ENCODE data around the gene KNCN. TPM values are rescaled to one million over a fixed set of nuclear protein-coding genes. Genes with fewer than 3 reads are reported as not detected.
A peak's percentile ranks its signal among the peaks of the same experiment; 100 is the strongest.

The KNCN gene
- total RNA-seq, 2 donors from 2014 or later: not detected

DNA sequence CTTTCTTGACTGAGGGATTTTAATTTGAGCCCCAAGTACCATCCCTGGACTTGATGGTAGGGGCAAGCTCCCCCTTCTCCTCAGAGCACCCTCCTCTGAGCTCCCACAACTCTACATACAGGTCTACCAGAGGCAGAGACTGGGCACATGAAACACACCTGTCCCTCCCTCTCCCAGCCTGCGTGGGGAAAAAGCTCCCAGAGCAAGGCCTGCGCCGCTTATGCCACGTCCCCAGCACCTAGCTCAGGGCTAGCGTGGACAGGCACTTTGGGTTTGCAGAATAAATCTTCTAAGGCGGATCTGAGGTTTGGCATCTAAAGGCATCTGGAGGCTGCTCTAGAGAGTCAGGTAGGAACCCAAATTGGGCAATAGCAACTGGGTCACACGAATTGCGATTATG, 7.5 kb upstream of the KNCN start:
- TF ChIP-seq CTCF (conservative IDR thresholded peaks at IDR 0.05): no peak
- DNase-seq: no peak
- Histone ChIP-seq H3K36me3 (ENCODE audit: control insufficient read depth, insufficient read depth, low read length) (no peaks in the 10 kb centered on the region), H3K4me3 (ENCODE audit: low read length) (no peak overlapping the region), H3K4me1 (ENCODE audit: control insufficient read depth, insufficient read depth, low read length) (no peaks in the 10 kb centered on the region), H3K9me3 (ENCODE audit: control insufficient read depth, low read length) (no peaks in the 10 kb centered on the region), H3K9ac (ENCODE audit: extremely low read depth, low read length, poor library complexity, severe bottlenecking) (no peak overlapping the region), H3K27ac (ENCODE audit: low read depth, low read length) (peak overlapping the region; percentile 88), H3K27me3 (ENCODE audit: control insufficient read depth, insufficient read depth, low read length, poor library complexity, severe bottlenecking) (no peaks in the 10 kb centered on the region)
- peaks cover 3% of the 10 kb centered on the region for H3K27me3 Mint-ChIP-seq (ENCODE audit: insufficient read depth)
- no peak overlapping the region for H3K27ac Mint-ChIP-seq
- WGBS, 2 experiments (ENCODE audit: insufficient coverage in 1 of 2, insufficient read length in 1 of 2): 90 to 95% methylated on average over 8 of the region's 8 CpGs
- H3K9me3 Mint-ChIP-seq: no peaks in the 10 kb centered on the region
- peaks cover 16% of the 10 kb centered on the region for H3K36me3 Mint-ChIP-seq (ENCODE audit: low read depth)
- no peak overlapping the region for H3K4me3 Mint-ChIP-seq
- H3K4me1 Mint-ChIP-seq: no peaks in the 10 kb centered on the region

DNA sequence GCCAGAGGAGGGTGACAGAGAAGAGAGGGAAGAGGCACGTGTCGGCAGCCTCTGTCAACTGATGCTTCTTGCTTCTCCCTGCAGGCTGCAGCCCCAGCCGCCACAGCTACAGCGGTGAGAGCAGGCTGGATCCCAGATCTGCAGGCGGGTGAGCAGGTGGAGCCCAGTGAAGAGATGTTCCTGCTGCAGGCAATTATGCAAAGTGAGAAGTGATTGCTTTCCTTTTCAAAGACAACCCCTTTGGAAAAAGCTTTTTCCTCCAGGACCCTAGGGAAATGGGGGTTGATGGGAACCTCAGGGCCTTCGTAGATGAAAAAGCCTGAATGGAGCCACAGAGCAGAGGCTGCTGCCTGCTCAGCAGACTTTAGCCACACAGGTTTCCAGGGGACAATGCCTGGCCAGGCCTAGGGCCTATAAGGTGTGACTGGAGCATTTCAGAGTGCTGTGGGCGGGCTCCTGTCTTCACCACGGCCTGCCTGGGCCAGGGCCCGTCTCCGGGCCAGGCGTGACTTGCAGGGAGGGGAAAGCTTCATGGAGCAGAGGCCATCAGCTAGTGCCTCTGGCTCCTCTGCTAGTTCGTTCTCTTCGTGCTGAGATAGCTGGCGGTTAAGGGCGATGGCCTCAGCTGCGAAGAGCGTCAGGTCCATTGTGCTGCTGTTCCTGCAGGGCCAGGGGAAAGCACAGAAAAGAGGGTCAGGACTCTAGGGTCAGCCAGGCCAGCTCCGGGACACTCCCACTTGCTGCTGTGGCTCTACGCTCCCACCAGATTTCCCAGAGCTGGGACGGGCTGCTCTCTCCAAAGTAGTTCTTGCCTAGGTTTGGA, 6.9 kb upstream of the KNCN start:
- Histone ChIP-seq H3K4me1 (ENCODE audit: control insufficient read depth, insufficient read depth, low read length) (no peaks in the 10 kb centered on the region), H3K27ac (ENCODE audit: low read depth, low read length) (peak overlapping the region; percentile 88), H3K9ac (ENCODE audit: extremely low read depth, low read length, poor library complexity, severe bottlenecking) (no peak overlapping the region), H3K36me3 (ENCODE audit: control insufficient read depth, insufficient read depth, low read length) (no peaks in the 10 kb centered on the region), H3K27me3 (ENCODE audit: control insufficient read depth, insufficient read depth, low read length, poor library complexity, severe bottlenecking) (no peaks in the 10 kb centered on the region), H3K9me3 (ENCODE audit: control insufficient read depth, low read length) (no peaks in the 10 kb centered on the region), H3K4me3 (ENCODE audit: low read length) (no peak overlapping the region)
- WGBS, 2 experiments (ENCODE audit: insufficient coverage in 1 of 2, insufficient read length in 1 of 2): 82 to 87% methylated on average over 13 to 20 of the region's 20 CpGs
- Mint-ChIP-seq H3K4me1 (no peaks in the 10 kb centered on the region), H3K9me3 (no peaks in the 10 kb centered on the region), H3K27ac (no peak overlapping the region), H3K27me3 (ENCODE audit: insufficient read depth) (peaks cover 5% of the 10 kb centered on the region), H3K36me3 (ENCODE audit: low read depth) (peaks cover 13% of the 10 kb centered on the region), H3K4me3 (no peak overlapping the region)
- DNase-seq: peak; percentile 64
- TF ChIP-seq CTCF (conservative IDR thresholded peaks at IDR 0.05): no peak

DNA sequence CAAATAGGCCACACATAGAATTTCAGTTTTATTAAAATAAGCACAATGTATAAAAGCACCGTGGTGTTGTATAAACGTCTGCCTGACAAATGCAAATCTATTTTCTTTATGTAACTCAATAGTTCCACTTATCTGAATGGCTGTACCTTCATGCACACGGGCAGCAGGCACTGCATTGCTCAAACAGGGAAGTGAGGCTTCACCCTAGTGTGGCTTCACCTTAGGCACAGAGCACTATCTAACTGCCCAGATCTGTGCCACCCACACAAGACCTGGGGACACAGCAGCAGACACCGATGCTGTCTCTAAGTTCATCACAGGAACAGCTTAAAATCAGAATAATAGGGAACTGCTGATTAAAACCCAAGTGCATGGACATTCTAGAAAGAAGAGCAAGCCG, 6.0 kb upstream of the KNCN start:
- TF ChIP-seq CTCF (conservative IDR thresholded peaks at IDR 0.05): no peak
- H3K36me3 ChIP-seq (ENCODE audit: control insufficient read depth, insufficient read depth, low read length): no peaks in the 10 kb centered on the region
- H3K4me3 Mint-ChIP-seq: no peak overlapping the region
- H3K4me1 ChIP-seq (ENCODE audit: control insufficient read depth, insufficient read depth, low read length): no peaks in the 10 kb centered on the region
- peaks cover 12% of the 10 kb centered on the region for H3K27me3 Mint-ChIP-seq (ENCODE audit: insufficient read depth)
- H3K4me1 Mint-ChIP-seq: no peaks in the 10 kb centered on the region
- DNase-seq: no peak
- H3K9me3 Mint-ChIP-seq: no peaks in the 10 kb centered on the region
- H3K9ac ChIP-seq (ENCODE audit: extremely low read depth, low read length, poor library complexity, severe bottlenecking): no peak overlapping the region
- no peak overlapping the region for H3K4me3 ChIP-seq (ENCODE audit: low read length)
- no peak overlapping the region for H3K27ac Mint-ChIP-seq
- H3K36me3 Mint-ChIP-seq (ENCODE audit: low read depth): peaks cover 5% of the 10 kb centered on the region
- no peak overlapping the region for H3K27ac ChIP-seq (ENCODE audit: low read depth, low read length)
- no peaks in the 10 kb centered on the region for H3K9me3 ChIP-seq (ENCODE audit: control insufficient read depth, low read length)
- WGBS, 2 experiments (ENCODE audit: insufficient coverage in 1 of 2, insufficient read length in 1 of 2): 87 to 98% methylated on average over 4 to 5 of the region's 5 CpGs
- no peaks in the 10 kb centered on the region for H3K27me3 ChIP-seq (ENCODE audit: control insufficient read depth, insufficient read depth, low read length, poor library complexity, severe bottlenecking)
